Measurements from ENCODE around the gene SLAIN1.

Gene SLAIN1

DNA sequence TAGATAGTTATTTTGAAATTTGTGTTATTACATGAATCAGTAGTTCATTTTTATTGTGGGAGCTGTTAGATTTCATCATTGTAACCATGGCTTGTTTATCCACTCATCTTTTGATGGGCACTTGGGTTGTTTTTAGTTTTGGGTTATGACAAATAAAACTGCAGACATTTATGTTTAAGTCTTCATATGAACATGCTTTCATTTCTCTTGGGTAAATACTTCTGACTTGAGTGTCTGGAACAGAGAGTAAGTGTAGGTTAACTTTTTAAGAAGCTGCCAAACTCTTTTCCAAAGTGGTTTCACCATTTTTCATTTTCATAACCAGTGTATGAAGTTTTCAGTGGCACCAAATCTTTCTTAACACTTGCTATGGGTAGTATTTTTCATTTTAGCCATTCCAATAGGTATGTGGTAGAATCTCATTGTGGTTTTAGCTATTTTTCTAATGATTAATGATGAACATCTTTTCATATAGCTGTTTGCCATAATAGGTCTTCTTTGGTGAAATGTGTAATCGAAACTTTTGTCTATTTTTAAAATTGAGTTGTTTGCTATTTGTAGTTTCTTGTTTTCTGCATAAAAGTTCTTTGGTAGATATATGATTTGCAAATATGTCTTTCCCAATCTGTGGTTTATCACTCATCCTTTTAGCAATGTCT, 17.9 kb downstream of the SLAIN1 start:
- DNase-seq, result no peak

DNA sequence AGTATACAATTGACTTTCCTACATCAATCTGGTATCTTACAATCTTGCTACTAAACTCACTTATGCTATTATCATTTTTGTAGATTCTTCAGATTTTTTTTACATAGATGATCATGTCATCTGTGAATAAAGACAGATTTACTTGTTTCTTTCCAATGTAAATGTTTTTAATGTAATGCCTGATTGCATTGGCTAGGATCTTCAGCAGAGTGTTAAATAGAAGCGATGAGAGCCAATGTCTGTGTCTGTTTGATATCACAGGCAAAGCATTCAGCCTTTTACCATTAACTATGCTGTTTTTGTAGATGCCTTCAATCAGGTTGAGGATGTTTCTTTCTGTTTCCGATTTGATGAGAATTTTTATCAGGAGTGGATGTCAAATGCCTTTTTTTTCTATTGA, 19.2 kb downstream of the SLAIN1 start:
- DNase-seq, result no peak

GRCh38 chr13:77717508-77717907, 20.0 kb downstream of the SLAIN1 start:
- no peak for DNase-seq

- DNase-seq, result no peak
These were observed 21.6 kb downstream of the SLAIN1 start for GRCh38 chr13:77719128-77719527.

- no peak for DNase-seq
These were observed 23.5 kb downstream of the SLAIN1 start for GRCh38 chr13:77720988-77721387.

- no peak for DNase-seq
These were observed 26.6 kb downstream of the SLAIN1 start for GRCh38 chr13:77724092-77724491.

DNA sequence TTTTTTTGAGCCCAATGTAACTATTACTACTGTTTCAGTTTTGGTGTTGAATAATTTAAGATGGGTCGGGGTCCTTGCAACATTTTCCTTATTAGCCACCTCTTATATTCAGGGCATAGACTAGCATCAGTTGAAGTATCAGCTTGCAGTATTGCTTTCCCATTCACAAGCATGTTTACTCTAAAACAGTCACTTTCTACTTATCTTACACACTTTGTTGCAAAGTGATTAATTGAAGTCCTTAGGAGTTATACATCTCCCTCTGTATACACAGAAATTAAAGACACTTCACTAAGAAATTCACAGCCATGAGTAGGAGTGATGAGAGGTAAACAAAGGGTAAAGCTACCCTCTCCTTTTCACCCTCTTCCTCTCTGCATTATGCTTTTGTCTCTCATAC, 27.6 kb downstream of the SLAIN1 start:
- no peak for DNase-seq

GRCh38 chr13:77728265-77729125, 31.0 kb downstream of the SLAIN1 start:
- no peak for DNase-seq

DNA sequence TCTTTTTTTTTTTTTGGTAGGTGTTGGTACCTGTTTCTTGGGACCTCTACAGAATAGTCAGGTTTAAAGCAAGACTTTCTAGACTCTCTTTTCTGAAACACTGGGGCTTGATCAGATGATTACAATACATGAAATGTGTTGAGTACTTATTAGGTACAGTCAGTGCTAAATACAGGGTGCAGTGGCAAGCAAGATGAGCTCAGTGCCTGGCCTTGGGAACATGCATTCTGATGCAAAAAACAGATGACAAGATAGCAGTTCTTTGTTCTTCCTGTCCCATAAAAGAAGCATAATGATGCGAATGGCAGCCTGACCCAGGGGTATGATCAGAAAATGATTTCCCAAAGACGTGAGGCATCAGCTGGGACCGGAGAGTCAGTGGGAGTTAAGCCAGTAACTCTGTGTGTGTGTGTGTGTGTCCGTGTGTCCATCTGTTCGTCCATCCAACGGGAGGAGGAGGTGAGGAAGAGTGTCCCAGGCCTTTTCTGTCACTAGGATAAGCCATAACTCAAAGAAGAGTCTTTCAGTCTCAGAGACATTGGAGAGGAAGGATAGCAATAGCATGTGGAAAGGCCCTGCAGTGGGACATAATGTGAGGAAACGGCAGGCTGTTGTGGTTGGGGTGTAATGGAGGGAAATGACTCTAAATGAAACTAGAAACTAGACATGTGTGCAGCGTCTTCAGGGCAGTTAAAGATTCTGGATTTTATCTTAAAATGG, 32.2 kb downstream of the SLAIN1 start:
- DNase-seq, result no peak

- no peak for DNase-seq
These were observed 33.1 kb downstream of the SLAIN1 start for GRCh38 chr13:77730572-77730971.

GRCh38 chr13:77732287-77732686, 34.8 kb downstream of the SLAIN1 start:
- no peak for DNase-seq

- no peak for DNase-seq
These were observed 36.2 kb downstream of the SLAIN1 start for GRCh38 chr13:77733674-77734073.

- DNase-seq, result no peak
These were observed 40.2 kb downstream of the SLAIN1 start for GRCh38 chr13:77737583-77738200.

DNA sequence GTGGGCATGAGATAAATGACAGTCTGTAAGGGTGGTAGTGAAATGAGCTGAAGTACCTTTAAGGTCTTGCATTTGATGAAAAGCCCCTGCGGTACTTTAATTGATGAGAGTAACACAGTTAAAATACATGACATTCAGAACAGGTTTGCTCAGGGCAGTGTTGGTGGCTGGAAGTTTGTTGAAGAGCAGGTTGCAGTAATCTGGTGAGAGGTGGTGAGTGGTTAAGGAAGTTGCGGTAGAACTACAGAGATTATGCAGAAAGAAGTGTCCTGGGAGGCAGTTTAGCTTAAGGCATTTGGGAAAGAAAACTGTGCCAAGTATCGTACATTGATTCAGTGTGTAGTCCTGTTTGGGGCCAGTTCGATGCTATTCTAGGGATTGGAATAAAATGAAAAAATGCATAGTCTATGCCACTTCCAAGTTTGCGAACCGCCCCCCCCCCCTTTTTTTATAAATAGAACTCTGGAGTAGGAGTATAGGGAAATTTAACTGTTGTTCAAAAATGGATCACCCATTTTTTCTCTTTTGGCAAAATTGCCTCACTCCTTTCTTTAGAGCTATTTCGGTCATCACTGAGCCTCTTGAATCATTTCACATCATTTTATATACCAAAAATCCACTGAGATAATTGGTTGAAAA, 42.7 kb downstream of the SLAIN1 start:
- DNase-seq, result no peak

DNA sequence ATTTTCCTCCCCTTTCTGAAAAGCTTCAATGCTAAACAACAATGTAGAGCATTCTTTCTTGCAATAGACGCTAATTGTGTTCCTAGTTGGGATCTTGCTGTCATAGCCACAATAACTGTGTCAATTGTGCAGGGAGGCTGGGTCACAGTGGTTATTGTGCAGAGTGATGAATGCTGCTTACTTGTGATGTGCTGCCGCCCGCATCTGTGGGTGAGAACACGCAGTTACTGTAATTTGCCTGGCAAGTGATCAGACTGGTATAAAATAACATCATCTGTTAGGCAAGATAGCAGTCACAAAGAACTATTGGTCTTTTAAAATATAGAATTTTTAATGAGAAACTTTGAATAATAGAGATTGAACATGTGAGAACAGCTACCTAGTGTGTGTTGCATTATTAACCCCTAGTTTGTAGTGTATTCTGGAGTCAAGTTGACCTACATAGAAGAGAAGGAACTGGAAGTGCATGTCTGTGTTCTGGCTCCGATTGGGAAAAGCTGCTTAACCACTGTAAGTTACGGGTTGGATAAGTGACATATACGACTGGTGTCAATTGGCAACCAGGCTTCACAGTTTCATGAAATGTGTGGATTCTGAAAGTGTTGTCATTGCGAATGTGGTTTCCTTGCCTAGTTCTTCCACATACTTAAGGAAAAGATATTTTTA, 43.6 kb downstream of the SLAIN1 start:
- DNase-seq, result no peak

DNA sequence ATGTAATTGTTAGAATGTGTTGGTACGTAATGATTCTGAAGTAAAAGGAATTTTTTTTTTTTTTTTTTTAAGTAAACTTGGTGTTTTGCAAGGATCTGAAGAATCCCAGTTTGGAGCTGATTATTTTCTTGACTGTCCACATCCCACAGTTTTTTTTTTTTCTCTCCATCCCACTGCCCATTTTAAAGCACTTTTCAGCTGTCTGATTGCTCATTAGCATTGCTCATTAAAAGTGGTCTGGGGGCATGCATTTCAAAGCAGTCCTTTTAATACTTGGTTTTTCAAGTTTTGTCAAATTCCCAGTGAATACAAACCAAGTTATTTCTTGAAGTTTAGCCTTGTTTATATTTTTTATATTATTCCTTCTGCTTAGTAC, 44.1 kb downstream of the SLAIN1 start:
- no peak for DNase-seq

DNA sequence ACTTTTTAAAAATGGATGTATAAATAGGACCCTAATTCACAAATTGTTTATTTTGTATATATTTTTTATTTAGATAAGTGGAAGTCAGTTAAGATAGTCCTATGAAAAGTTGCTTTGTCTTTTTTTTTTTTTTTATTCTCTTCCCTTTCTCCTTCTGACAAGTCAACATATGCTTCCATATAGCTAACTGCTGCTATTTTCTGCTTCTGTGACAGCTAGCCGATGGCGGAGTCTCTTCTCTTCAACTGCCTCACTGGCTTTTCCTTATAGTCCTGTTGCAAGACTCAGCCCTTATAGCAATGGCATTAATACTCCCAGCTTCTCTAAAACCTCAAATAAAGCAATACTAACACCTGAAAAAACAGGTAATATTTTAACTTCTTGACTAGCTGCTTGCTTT, 45.3 kb downstream of the SLAIN1 start:
- no peak for DNase-seq

GRCh38 chr13:77745784-77746183, 48.3 kb downstream of the SLAIN1 start:
- DNase-seq, result no peak

- DNase-seq, result no peak
These were observed 51.9 kb downstream of the SLAIN1 start for GRCh38 chr13:77749344-77749880.

- DNase-seq, result no peak
These were observed 54.3 kb downstream of the SLAIN1 start for GRCh38 chr13:77751513-77752456.

Measured in cortex of kidney (tissue), 1 donor.